Progenitor cell of endocrine pancreas (in vitro differentiated cells): ENCODE measurements around the gene GAST. TPM values are rescaled to one million over a fixed set of nuclear protein-coding genes. Genes with fewer than 3 reads are reported as not detected.
A peak's percentile ranks its signal among the peaks of the same experiment; 100 is the strongest.
"Not testable (repeated sequence)": the region's sequence is repeated elsewhere in the genome, so short reads cannot be mapped to it uniquely, and the experiment has no call there.

ENCODE experiments used
- DNase-seq: peaks from one replicate; pipeline ENCODE4 v3.0.0; 2021; ENCODE audit warnings: low spot score; ENCODE audit not compliant: unreplicated experiment
- H3K27ac Mint-ChIP-seq: 2 replicates; pipeline ENCODE4 v1.8.0; 2021; ENCODE audit warnings: mild to moderate bottlenecking, moderate library complexity, mixed read lengths
- H3K27me3 Mint-ChIP-seq: 2 replicates; pipeline ENCODE4 v1.8.0; 2021; ENCODE audit warnings: mixed read lengths
- H3K36me3 Mint-ChIP-seq: 2 replicates; pipeline ENCODE4 v1.8.0; 2022; ENCODE audit warnings: mixed read lengths; ENCODE audit not compliant: insufficient read depth
- H3K4me1 Mint-ChIP-seq: 2 replicates; pipeline ENCODE4 v1.8.0; 2021; ENCODE audit warnings: low read depth, mixed read lengths
- H3K4me3 Mint-ChIP-seq: 2 replicates; pipeline ENCODE4 v1.8.0; 2021; ENCODE audit warnings: low read depth, mild to moderate bottlenecking, moderate library complexity, mixed read lengths
- H3K9me3 Mint-ChIP-seq: 2 replicates; pipeline ENCODE4 v1.8.0; 2021; ENCODE audit warnings: low read depth, mixed read lengths
- total RNA-seq: library from RNA; stranded (reverse); gene quantifications from 2 replicates; pipeline ENCODE4 v1.2.1, GENCODE V29; 2021
- TF ChIP-seq, protein P1 (sequence below): fragments of 200-600 bp; sonication (generic); IDR thresholded peaks from one replicate; pipeline ENCODE4 v1.5.0; 2021; ENCODE audit warnings: antibody characterized with exemption, mild to moderate bottlenecking; ENCODE audit not compliant: unreplicated experiment

The GAST gene
- total RNA-seq, 1 donor from 2014 or later, result 28.1 TPM

DNA sequence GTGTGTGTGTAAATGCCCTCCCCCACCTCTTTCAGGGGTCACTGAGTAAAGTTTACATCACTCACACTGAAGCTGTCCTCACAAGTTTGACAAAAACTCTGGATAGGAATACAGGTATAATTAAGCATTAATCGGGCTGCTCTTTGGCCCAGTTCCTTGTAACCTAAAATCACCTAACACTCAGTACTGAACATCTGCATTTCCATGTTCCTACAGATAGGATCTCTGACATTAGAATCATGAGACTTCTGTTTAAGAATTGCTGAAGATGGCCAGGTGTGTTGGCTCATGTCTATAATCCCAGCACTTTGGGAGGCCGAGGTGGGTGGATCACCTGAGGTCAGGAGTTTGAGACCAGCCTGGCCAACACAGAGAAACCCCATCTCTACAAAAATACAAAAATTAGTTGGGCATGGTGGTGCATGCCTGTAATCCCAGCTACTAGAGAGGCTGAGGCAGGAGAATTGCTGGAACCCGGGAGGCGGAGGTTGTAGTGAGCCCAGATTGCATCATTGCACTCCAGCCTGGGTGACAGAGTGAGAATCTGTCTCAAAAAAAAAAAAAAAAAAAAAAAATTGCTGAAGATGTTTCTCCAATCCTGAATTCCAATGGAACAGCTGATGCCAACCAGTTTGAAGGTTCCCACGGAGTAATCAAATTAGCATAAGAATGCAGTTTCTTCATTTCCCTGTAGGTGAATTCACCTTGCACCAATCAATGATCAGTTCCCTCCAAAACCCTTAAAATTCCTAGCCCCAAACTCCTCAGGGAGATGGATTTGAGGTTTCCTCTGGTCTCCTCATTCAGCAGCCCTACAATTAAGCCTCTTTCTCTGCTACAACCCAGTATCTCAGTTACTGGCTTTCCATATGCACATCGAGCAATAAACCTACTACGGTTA, 36.7 kb upstream of the GAST start:
- Mint-ChIP-seq H3K27ac (peak overlapping the region; percentile 88), H3K4me1 (peaks cover 31% of the 10 kb centered on the region), H3K4me3 (peak overlapping the region; percentile 11)
- H3K36me3 Mint-ChIP-seq, H3K27me3 Mint-ChIP-seq, H3K9me3 Mint-ChIP-seq, DNase-seq: not testable (repeated sequence)
- TF ChIP-seq, protein P1, sequence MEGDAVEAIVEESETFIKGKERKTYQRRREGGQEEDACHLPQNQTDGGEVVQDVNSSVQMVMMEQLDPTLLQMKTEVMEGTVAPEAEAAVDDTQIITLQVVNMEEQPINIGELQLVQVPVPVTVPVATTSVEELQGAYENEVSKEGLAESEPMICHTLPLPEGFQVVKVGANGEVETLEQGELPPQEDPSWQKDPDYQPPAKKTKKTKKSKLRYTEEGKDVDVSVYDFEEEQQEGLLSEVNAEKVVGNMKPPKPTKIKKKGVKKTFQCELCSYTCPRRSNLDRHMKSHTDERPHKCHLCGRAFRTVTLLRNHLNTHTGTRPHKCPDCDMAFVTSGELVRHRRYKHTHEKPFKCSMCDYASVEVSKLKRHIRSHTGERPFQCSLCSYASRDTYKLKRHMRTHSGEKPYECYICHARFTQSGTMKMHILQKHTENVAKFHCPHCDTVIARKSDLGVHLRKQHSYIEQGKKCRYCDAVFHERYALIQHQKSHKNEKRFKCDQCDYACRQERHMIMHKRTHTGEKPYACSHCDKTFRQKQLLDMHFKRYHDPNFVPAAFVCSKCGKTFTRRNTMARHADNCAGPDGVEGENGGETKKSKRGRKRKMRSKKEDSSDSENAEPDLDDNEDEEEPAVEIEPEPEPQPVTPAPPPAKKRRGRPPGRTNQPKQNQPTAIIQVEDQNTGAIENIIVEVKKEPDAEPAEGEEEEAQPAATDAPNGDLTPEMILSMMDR, result peak; percentile 15

DNA sequence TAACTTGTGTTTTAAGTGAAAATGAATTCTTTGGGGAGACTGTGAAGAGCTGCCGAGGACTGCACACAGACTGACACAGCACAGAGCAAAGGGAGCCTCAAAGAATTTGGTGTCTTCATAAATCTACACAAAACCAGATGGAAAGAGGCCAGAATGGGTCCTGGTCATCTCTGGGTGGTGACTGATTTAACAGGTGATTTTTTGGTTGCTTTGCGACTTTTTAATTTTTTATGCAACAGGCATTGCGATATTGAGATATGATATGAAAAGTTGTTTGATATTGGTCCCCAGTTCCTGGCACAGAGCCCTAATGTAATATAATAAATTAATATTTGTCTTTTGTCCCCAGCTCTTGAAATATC, 36.1 kb upstream of the GAST start:
- no peaks in the 10 kb centered on the region for H3K27me3 Mint-ChIP-seq
- TF ChIP-seq, protein P1, result no peak
- DNase-seq, result no peak
- peak overlapping the region; percentile 11 for H3K4me3 Mint-ChIP-seq
- H3K36me3 Mint-ChIP-seq, result no peaks in the 10 kb centered on the region
- peaks cover 31% of the 10 kb centered on the region for H3K4me1 Mint-ChIP-seq
- peaks cover 3% of the 10 kb centered on the region for H3K9me3 Mint-ChIP-seq
- H3K27ac Mint-ChIP-seq, result peak overlapping the region; percentile 88

- Mint-ChIP-seq H3K4me1 (peaks cover 31% of the 10 kb centered on the region), H3K36me3 (no peaks in the 10 kb centered on the region), H3K9me3 (peaks cover 3% of the 10 kb centered on the region), H3K27me3 (no peaks in the 10 kb centered on the region), H3K4me3 (peak overlapping the region; percentile 3), H3K27ac (peak overlapping the region; percentile 89)
- TF ChIP-seq, protein P1, result no peak
- DNase-seq, result no peak
Measured at GRCh38 chr17:41678411-41678906, 33.7 kb upstream of the GAST start.

GRCh38 chr17:41678907-41679739, 33.0 kb upstream of the GAST start:
- peak overlapping the region; percentile 89 for H3K27ac Mint-ChIP-seq
- H3K4me3 Mint-ChIP-seq, result peak overlapping the region; percentile 3
- peaks cover 3% of the 10 kb centered on the region for H3K9me3 Mint-ChIP-seq
- TF ChIP-seq, protein P1, result no peak
- no peaks in the 10 kb centered on the region for H3K36me3 Mint-ChIP-seq
- H3K4me1 Mint-ChIP-seq, result peaks cover 31% of the 10 kb centered on the region
- DNase-seq, result no peak
- no peaks in the 10 kb centered on the region for H3K27me3 Mint-ChIP-seq

- Mint-ChIP-seq H3K9me3 (peaks cover 3% of the 10 kb centered on the region), H3K27ac (no peak overlapping the region), H3K27me3 (no peaks in the 10 kb centered on the region), H3K36me3 (no peaks in the 10 kb centered on the region), H3K4me3 (no peak overlapping the region), H3K4me1 (peaks cover 29% of the 10 kb centered on the region)
- no peak for DNase-seq
- TF ChIP-seq, protein P1, result no peak
Measured at GRCh38 chr17:41679740-41680425, 32.2 kb upstream of the GAST start.
